ENCODE data around the gene RPS6KA2. TPM values are rescaled to one million over a fixed set of nuclear protein-coding genes. Genes with fewer than 3 reads are reported as not detected.

RPS6KA2 gene
- total RNA-seq, 4 donors from 2014 or later, result 11.8 to 66.0 (median 19.2) TPM

GRCh38 chr6:166495487-166496314 is 131.3 kb downstream of the RPS6KA2 start:
- peaks cover 0 to 63% (median 0%) of the 10 kb centered on the region in 3 donors for H3K36me3 ChIP-seq
- intact Hi-C loops (cut with DNase I), result no loop called here

GRCh38 chr6:166494757-166495486 is 132.1 kb downstream of the RPS6KA2 start:
- no peak for DNase-seq
- no peak overlapping the region for H3K4me3 ChIP-seq
- H3K9me3 ChIP-seq, result no peaks in the 10 kb centered on the region
- TF ChIP-seq POLR2A (IDR thresholded peaks at IDR 0.05) (no peak), CTCF (IDR thresholded peaks at IDR 0.05) (no peak)
- intact Hi-C loops (cut with DNase I), result no loop called here
- H3K27ac ChIP-seq, result no peak overlapping the region
- H3K4me1 ChIP-seq, result no peaks in the 10 kb centered on the region
- H3K27me3 ChIP-seq, result peaks cover 0 to 4% (median 0%) of the 10 kb centered on the region in 4 donors
- 80% methylated on average over 1 of the region's 31 CpGs; no CpG with 5 or more reads in 1 of the 2 donors for WGBS, 2 donors
- peaks cover 0 to 60% (median 0%) of the 10 kb centered on the region in 3 donors for H3K36me3 ChIP-seq

More at GRCh38 chr6:166495487-166496314, 131.3 kb downstream of the RPS6KA2 start:
- 86 to 88% methylated on average over 12 to 19 of the region's 20 CpGs for WGBS, 2 donors
- H3K4me1 ChIP-seq, result no peaks in the 10 kb centered on the region
- no peak overlapping the region for H3K27ac ChIP-seq
- H3K27me3 ChIP-seq, result peaks cover 0 to 9% (median 0%) of the 10 kb centered on the region in 4 donors
- no peak for TF ChIP-seq CTCF (IDR thresholded peaks at IDR 0.05)
- TF ChIP-seq POLR2A (IDR thresholded peaks at IDR 0.05), result no peak
- no peak for DNase-seq
- no peak overlapping the region for H3K4me3 ChIP-seq
- no peaks in the 10 kb centered on the region for H3K9me3 ChIP-seq

- Histone ChIP-seq H3K27me3 (peaks cover 0 to under 1% (median 0%) of the 10 kb centered on the region in 4 donors), H3K4me3 (no peak overlapping the region), H3K36me3 (peaks cover 0 to 54% (median 0%) of the 10 kb centered on the region in 3 donors), H3K4me1 (no peaks in the 10 kb centered on the region), H3K27ac (no peak overlapping the region), H3K9me3 (no peaks in the 10 kb centered on the region)
- WGBS, 2 donors, result 87 to 90% methylated on average over 4 to 8 of the region's 9 CpGs
- intact Hi-C loops (cut with DNase I), result no loop called here
- TF ChIP-seq CTCF (IDR thresholded peaks at IDR 0.05) (no peak), POLR2A (IDR thresholded peaks at IDR 0.05) (no peak)
- DNase-seq, result no peak
These were observed 133.0 kb downstream of the RPS6KA2 start for GRCh38 chr6:166494101-166494441.

DNA sequence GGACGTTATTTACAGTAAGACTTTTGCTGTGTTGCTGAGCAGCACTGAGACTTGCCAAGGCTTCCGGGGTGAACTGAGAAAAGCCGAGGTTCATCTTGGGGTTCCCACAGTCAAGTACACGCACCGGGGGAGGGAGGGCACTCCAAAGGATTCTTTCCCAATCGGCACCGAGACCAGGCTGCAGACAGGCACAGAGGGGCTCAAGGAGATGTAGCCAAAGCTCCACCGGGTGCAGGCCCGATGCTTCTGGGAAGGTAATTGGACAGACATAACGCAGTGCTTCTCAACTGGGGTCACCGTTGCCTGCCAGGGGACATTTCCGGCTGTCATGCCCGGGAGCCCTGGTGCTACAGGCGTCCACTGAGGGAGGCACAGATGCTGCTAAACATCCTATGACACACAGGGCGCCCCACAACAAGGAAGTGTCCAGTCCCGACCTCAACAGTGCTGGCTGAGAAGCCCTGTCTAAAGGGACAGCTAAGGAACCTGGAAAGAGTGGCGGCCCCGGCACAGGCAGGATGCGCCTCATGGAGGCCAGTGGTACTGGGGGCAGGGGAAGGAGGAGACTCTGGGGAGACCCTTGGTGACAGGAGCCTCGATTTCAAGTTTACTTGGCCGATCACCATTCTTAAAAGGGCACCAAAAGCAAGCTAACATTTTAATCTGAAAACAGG is 133.5 kb downstream of the RPS6KA2 start:
- intact Hi-C loops (cut with DNase I), result no loop called here
- 91 to 93% methylated on average over 15 to 18 of the region's 21 CpGs for WGBS, 2 donors
- Histone ChIP-seq H3K36me3 (peaks cover 0 to 52% (median 0%) of the 10 kb centered on the region in 3 donors), H3K27me3 (no peaks in the 10 kb centered on the region), H3K4me3 (no peak overlapping the region), H3K27ac (no peak overlapping the region), H3K4me1 (peaks cover 0 to 4% (median 0%) of the 10 kb centered on the region in 3 donors), H3K9me3 (no peaks in the 10 kb centered on the region)
- TF ChIP-seq POLR2A (IDR thresholded peaks at IDR 0.05) (no peak), CTCF (IDR thresholded peaks at IDR 0.05) (no peak)
- DNase-seq, result no peak
